A549 (cell line): ENCODE data around the gene BHLHE23. TPM values are rescaled to one million over a fixed set of nuclear protein-coding genes. Genes with fewer than 3 reads are reported as not detected.
A peak's percentile ranks its signal among the peaks of the same experiment; 100 is the strongest.

ENCODE experiments used
- ATAC-seq, 2 experiments: fragments of 200-7000 bp in 1 of 2; fragments of >200 bp in 1 of 2; cut with Nextera tagmentation in 1 of 2; cut with Tn5 transposase in 1 of 2; 3 replicates each; pipeline versions ENCODE4 v1.8.0 to v1.9.1; 2018 to 2020; ENCODE audit warnings: mild to moderate bottlenecking in 1 of 2, moderate library complexity in 1 of 2
- CTCF ChIA-PET: fragments of 300-600 bp; sonication (Branson Sonifier 250); formaldehyde crosslinking; extraction: SDS; loops from one replicate; lab custom pipeline; 2021; ENCODE audit warnings: antibody characterized with exemption, inconsistent platforms; lab: Yijun Ruan, JAX
- POLR2A ChIA-PET: fragments of 350-600 bp; formaldehyde crosslinking; extraction: SDS; loops from one replicate; lab custom pipeline; 2021; ENCODE audit warnings: antibody characterized with exemption, inconsistent platforms; lab: Yijun Ruan, JAX
- DNase-seq, 2 experiments: peaks; one replicate each; pipeline versions ENCODE4 v3.0.0 to v3.0.0-alpha.2; 2011 to 2016; ENCODE audit warnings: low read depth in 1 of 2, low spot score in 1 of 2
- FAIRE-seq: peaks from 2 replicates; lab custom pipeline; 2011; peaks lifted over from hg19 to GRCh38; lab: Jason Lieb, UNC
- H3K27ac ChIP-seq, 2 experiments: fragments of >200 bp; sonication (Bioruptor Twin); formaldehyde crosslinking; 3 replicates each; pipeline ENCODE4 v1.5.1; 2016 to 2017
- H3K4me1 ChIP-seq: fragments of >200 bp; sonication (Bioruptor Twin); formaldehyde crosslinking; 3 replicates; pipeline ENCODE4 v1.6.1; 2016
- H3K4me2 ChIP-seq: fragments of >200 bp; sonication (Bioruptor Twin); formaldehyde crosslinking; 3 replicates; pipeline ENCODE4 v1.6.1; 2016
- H3K4me3 ChIP-seq: fragments of >200 bp; sonication (Bioruptor Twin); formaldehyde crosslinking; 3 replicates; pipeline ENCODE4 v1.5.1; 2016
- H3K9me3 ChIP-seq: fragments of >200 bp; sonication (Bioruptor Twin); formaldehyde crosslinking; 3 replicates; pipeline ENCODE4 v1.6.1; 2016
- ATOH8 ChIP-seq: fragments of 250-450 bp; sonication (Bioruptor Pico); IDR thresholded peaks from 2 replicates; pipeline ENCODE4 v1.5.0; 2020; ENCODE audit warnings: low read depth, mild to moderate bottlenecking, moderate library complexity
- BHLHE40 ChIP-seq: IDR thresholded peaks from 2 replicates; pipeline ENCODE4 v1.6.1; 2012; ENCODE audit warnings: low read depth, low read length, inconsistent platforms
- CBX2 ChIP-seq: fragments of 200-600 bp; sonication (generic); IDR thresholded peaks from 2 replicates; pipeline ENCODE4 v1.6.1; 2016; ENCODE audit warnings: low read depth, mild to moderate bottlenecking, borderline replicate concordance
- CBX8 ChIP-seq: fragments of 200-600 bp; sonication (generic); IDR thresholded peaks from 2 replicates; pipeline ENCODE4 v1.6.1; 2016
- CHD2 ChIP-seq: fragments of 150-350 bp; IDR thresholded peaks from 2 replicates; pipeline ENCODE4 v1.6.1; 2014; ENCODE audit warnings: low read length; ENCODE audit not compliant: partially characterized antibody
- E2F6 ChIP-seq: IDR thresholded peaks from 2 replicates; pipeline ENCODE4 v1.6.1; 2012; ENCODE audit warnings: low read depth, borderline replicate concordance
- EHMT2 ChIP-seq: fragments of 200-600 bp; sonication (generic); IDR thresholded peaks from 2 replicates; pipeline ENCODE4 v1.6.1; 2016; ENCODE audit warnings: antibody characterized with exemption, low read depth, mild to moderate bottlenecking, moderate library complexity
- ELK1 ChIP-seq: fragments of 150-350 bp; IDR thresholded peaks from 2 replicates; pipeline ENCODE4 v1.6.1; 2014; ENCODE audit warnings: low read depth, mild to moderate bottlenecking, low read length
- ESRRA ChIP-seq: fragments of 150-350 bp; IDR thresholded peaks from 2 replicates; pipeline ENCODE4 v1.6.1; 2014; ENCODE audit warnings: mild to moderate bottlenecking, low read length, borderline replicate concordance
- FOSB ChIP-seq: fragments of 250-450 bp; sonication (Bioruptor Pico); IDR thresholded peaks from 2 replicates; pipeline ENCODE4 v1.5.0; 2020; ENCODE audit warnings: mild to moderate bottlenecking, moderate library complexity
- FOSL2 ChIP-seq, 2 experiments: fragments of 450-650 bp in 1 of 2; fragments of >200 bp in 1 of 2; sonication (Bioruptor Twin) in 1 of 2; formaldehyde crosslinking; IDR thresholded peaks; 2 replicates each; pipeline versions ENCODE4 v1.5.0 to v1.6.1; 2016 to 2020; ENCODE audit warnings: mild to moderate bottlenecking in 1 of 2, moderate library complexity in 1 of 2
- HOXA7 ChIP-seq: fragments of 250-450 bp; sonication (Bioruptor Pico); IDR thresholded peaks from 2 replicates; pipeline ENCODE4 v1.5.0; 2020; ENCODE audit warnings: mild to moderate bottlenecking, moderate library complexity
- HOXB13 ChIP-seq: fragments of 250-450 bp; sonication (Bioruptor Pico); IDR thresholded peaks from 2 replicates; pipeline ENCODE4 v1.5.0; 2020; ENCODE audit warnings: low read depth, mild to moderate bottlenecking, moderate library complexity
- JUNB ChIP-seq: fragments of >200 bp; sonication (Bioruptor Twin); formaldehyde crosslinking; IDR thresholded peaks from 2 replicates; pipeline ENCODE4 v1.6.1; 2016
- MAX ChIP-seq: IDR thresholded peaks from 2 replicates; pipeline ENCODE4 v1.6.1; 2012
- MAZ ChIP-seq: fragments of 150-350 bp; IDR thresholded peaks from 2 replicates; pipeline ENCODE4 v1.6.1; 2014; ENCODE audit warnings: antibody characterized with exemption, low read depth, low read length, borderline replicate concordance
- MYC ChIP-seq: IDR thresholded peaks from 2 replicates; pipeline ENCODE4 v1.6.1; 2012; ENCODE audit warnings: mild to moderate bottlenecking, inconsistent platforms, low read length, improper control_type of control experiment, borderline replicate concordance
- NPAS2 ChIP-seq: fragments of 250-450 bp; sonication (Bioruptor Pico); IDR thresholded peaks from 2 replicates; pipeline ENCODE4 v1.8.0; 2022; ENCODE audit warnings: mild to moderate bottlenecking, moderate library complexity, borderline replicate concordance
- NR3C1 ChIP-seq: fragments of >200 bp; sonication (Bioruptor Twin); formaldehyde crosslinking; IDR thresholded peaks from 3 replicates; pipeline ENCODE4 v1.6.1; 2017
- PHF8 ChIP-seq: fragments of 200-600 bp; sonication (generic); IDR thresholded peaks from 2 replicates; pipeline ENCODE4 v1.6.1; 2016; ENCODE audit warnings: low read depth, mild to moderate bottlenecking, antibody characterized with exemption, moderate library complexity, borderline replicate concordance
- POLR2A ChIP-seq: IDR thresholded peaks from 2 replicates; pipeline ENCODE4 v1.6.1; 2012; ENCODE audit warnings: mild to moderate bottlenecking, low read length
- RAD21 ChIP-seq, 2 experiments: fragments of >200 bp in 1 of 2; sonication (Bioruptor Twin) in 1 of 2; formaldehyde crosslinking in 1 of 2; IDR thresholded peaks in 1 of 2; conservative IDR thresholded peaks in 1 of 2; 2 replicates in 1 of 2; 3 replicates in 1 of 2; pipeline ENCODE4 v1.6.1; 2012 to 2018; ENCODE audit warnings: inconsistent platforms in 1 of 2
- RFX5 ChIP-seq: fragments of 450-650 bp; IDR thresholded peaks from 2 replicates; pipeline ENCODE4 v1.7.1; 2014; ENCODE audit warnings: antibody characterized with exemption, mild to moderate bottlenecking, moderate library complexity
- RNF2 ChIP-seq: fragments of 200-600 bp; sonication (generic); IDR thresholded peaks from 2 replicates; pipeline ENCODE4 v1.6.1; 2016; ENCODE audit warnings: low read depth, mild to moderate bottlenecking, antibody characterized with exemption, moderate library complexity, borderline replicate concordance
- SMC3 ChIP-seq: fragments of >200 bp; sonication (Bioruptor Twin); formaldehyde crosslinking; IDR thresholded peaks from 3 replicates; pipeline ENCODE4 v1.6.1; 2018; ENCODE audit warnings: inconsistent platforms
- SREBF2 ChIP-seq: fragments of 450-650 bp; IDR thresholded peaks from 2 replicates; pipeline ENCODE4 v1.6.1; 2014; ENCODE audit warnings: mild to moderate bottlenecking, moderate library complexity
- ZC3H11A ChIP-seq: fragments of 450-650 bp; IDR thresholded peaks from 2 replicates; pipeline ENCODE4 v1.6.1; 2014; ENCODE audit warnings: antibody characterized with exemption, mild to moderate bottlenecking
- WGBS: methylation state at CpG from one replicate; pipeline ENCODE4 v1.1.6; 2017; ENCODE audit errors: missing lambda C conversion rate; 5-methylcytosine and 5-hydroxymethylcytosine counted together
- polyA plus RNA-seq, 4 experiments: library from polyadenylated mRNA; depleted of rRNA in 3 of 4; stranded (reverse); fragments of >200 nt; fragmentation: RNase III in 1 of 4; extraction: RNeasy Plus Mini Kit Qiagen cat#74134 plus additional on column Dnase treatment in 1 of 4; gene quantifications; 2 replicates in 3 of 4; 3 replicates in 1 of 4; pipeline ENCODE4 v1.2.3, GENCODE V29; 2011 to 2017

BHLHE23 gene
- polyA plus RNA-seq, 2 of the 4 experiments (the other 2 are of a cell fraction), result not detected

GRCh38 chr20:62991863-62992262, 14.9 kb downstream of the BHLHE23 start:
- WGBS, result 57% methylated on average over 6 of the region's 6 CpGs
- H3K4me2 ChIP-seq, result no peak overlapping the region
- no peak overlapping the region for H3K27ac ChIP-seq
- no peaks in the 10 kb centered on the region for H3K9me3 ChIP-seq
- no peaks in the 10 kb centered on the region for H3K4me1 ChIP-seq
- TF ChIP-seq SREBF2 (no peak), E2F6 (no peak)
- FAIRE-seq, result no peak
- POLR2A ChIA-PET, result no interaction called here
- no peak for DNase-seq
- ATAC-seq, result no peak
- H3K4me3 ChIP-seq, result no peak overlapping the region
- CTCF ChIA-PET, result interaction anchor here (0.6 to 7.5 kb wide), 5 partner anchors 9 to 492 kb away, joined by 3 to 44 read pairs (median 3); no protein-coding TSS in a partner anchor

- CTCF ChIA-PET, result interaction anchor here (1.0 to 7.5 kb wide), 5 partner anchors 10 to 390 kb away, joined by 3 to 44 read pairs (median 3); no protein-coding TSS in a partner anchor
Measured at GRCh38 chr20:62991196-62991807, 15.5 kb downstream of the BHLHE23 start.

GRCh38 chr20:62990306-62990825, 16.4 kb downstream of the BHLHE23 start:
- Histone ChIP-seq H3K27ac (no peak overlapping the region), H3K4me1 (no peaks in the 10 kb centered on the region), H3K4me2 (no peak overlapping the region), H3K9me3 (no peaks in the 10 kb centered on the region), H3K4me3 (no peak overlapping the region)
- ATAC-seq, result peak in 1 of 2 experiments; percentile 10; a peak in 1 of 6 replicates
- 47% methylated on average over 19 of the region's 22 CpGs for WGBS
- POLR2A ChIA-PET, result no interaction called here
- CTCF ChIA-PET, result interaction anchor here (1.0 to 7.5 kb wide), 4 partner anchors 11 to 83 kb away, joined by 3 to 44 read pairs (median 4); no protein-coding TSS in a partner anchor
- TF ChIP-seq RAD21 (conservative IDR thresholded peaks at IDR 0.05 in 1 of 2, IDR thresholded peaks at IDR 0.05 in 1 of 2) (no peak), ATOH8 (CRISPR knock-in tag) (no peak), CBX2 (no peak), BHLHE40 (no peak), HOXB13 (CRISPR knock-in tag) (no peak), CBX8 (no peak), EHMT2 (no peak), HOXA7 (no peak), FOSL2 (IDR thresholded peaks at IDR 0.05) (no peak), FOSL2 (CRISPR knock-in tag; IDR thresholded peaks at IDR 0.05) (no peak), NR3C1 (no peak), CHD2 (no peak), ZC3H11A (no peak), PHF8 (no peak), FOSB (CRISPR knock-in tag) (no peak), RNF2 (no peak)
- no peak for FAIRE-seq
- DNase-seq, result no peak

More at GRCh38 chr20:62991196-62991807, 15.5 kb downstream of the BHLHE23 start:
- DNase-seq (no peak), ATAC-seq (peak; percentile 14 to 43; a peak in 3 of 6 replicates), FAIRE-seq (no peak)
- H3K27ac ChIP-seq, result no peak overlapping the region
- no peak overlapping the region for H3K4me3 ChIP-seq
- no peaks in the 10 kb centered on the region for H3K9me3 ChIP-seq
- 46% methylated on average over 13 of the region's 13 CpGs for WGBS
- TF ChIP-seq MYC, result no peak
- no peak for TF ChIP-seq NPAS2
- no peak for TF ChIP-seq MAZ
- no peak for TF ChIP-seq SMC3
- TF ChIP-seq MAX, result no peak
- TF ChIP-seq ELK1, result no peak
- TF ChIP-seq POLR2A, result no peak
- TF ChIP-seq JUNB, result no peak
- TF ChIP-seq ESRRA, result no peak
- no peak for TF ChIP-seq EHMT2
- no peak for TF ChIP-seq CBX8
- no peak for TF ChIP-seq RFX5
- POLR2A ChIA-PET, result no interaction called here
- H3K4me1 ChIP-seq, result no peaks in the 10 kb centered on the region
- H3K4me2 ChIP-seq, result no peak overlapping the region
